ENCODE measurements around the gene PEX7.

- TF ChIP-seq, protein P1, sequence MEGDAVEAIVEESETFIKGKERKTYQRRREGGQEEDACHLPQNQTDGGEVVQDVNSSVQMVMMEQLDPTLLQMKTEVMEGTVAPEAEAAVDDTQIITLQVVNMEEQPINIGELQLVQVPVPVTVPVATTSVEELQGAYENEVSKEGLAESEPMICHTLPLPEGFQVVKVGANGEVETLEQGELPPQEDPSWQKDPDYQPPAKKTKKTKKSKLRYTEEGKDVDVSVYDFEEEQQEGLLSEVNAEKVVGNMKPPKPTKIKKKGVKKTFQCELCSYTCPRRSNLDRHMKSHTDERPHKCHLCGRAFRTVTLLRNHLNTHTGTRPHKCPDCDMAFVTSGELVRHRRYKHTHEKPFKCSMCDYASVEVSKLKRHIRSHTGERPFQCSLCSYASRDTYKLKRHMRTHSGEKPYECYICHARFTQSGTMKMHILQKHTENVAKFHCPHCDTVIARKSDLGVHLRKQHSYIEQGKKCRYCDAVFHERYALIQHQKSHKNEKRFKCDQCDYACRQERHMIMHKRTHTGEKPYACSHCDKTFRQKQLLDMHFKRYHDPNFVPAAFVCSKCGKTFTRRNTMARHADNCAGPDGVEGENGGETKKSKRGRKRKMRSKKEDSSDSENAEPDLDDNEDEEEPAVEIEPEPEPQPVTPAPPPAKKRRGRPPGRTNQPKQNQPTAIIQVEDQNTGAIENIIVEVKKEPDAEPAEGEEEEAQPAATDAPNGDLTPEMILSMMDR (IDR thresholded peaks at IDR 0.05): no peak
- no peak for TF ChIP-seq POLR2A (IDR thresholded peaks at IDR 0.05)
Observed at GRCh38 chr6:136962661-136963060, 140.3 kb downstream of the PEX7 start.

Data from adrenal gland (tissue), 5 donors.